Breast epithelium (tissue), 4 donors: Measurements from ENCODE around the gene MTF2. TPM values are rescaled to one million over a fixed set of nuclear protein-coding genes. Genes with fewer than 3 reads are reported as not detected.

ENCODE experiments used
- DNase-seq, 2 donors: peaks; one replicate each; pipeline ENCODE4 v3.0.0-alpha.2; 2019; ENCODE audit warnings: low spot score in 2 of 2
- H3K27ac ChIP-seq, 2 donors: fragments of 200-600 bp; sonication (generic) in 1 of 2; one replicate each; pipeline ENCODE4 v1.5.1; 2016 to 2019; ENCODE audit warnings: mild to moderate bottlenecking in 1 of 2
- H3K27me3 ChIP-seq, 2 donors: fragments of 200-600 bp; sonication (generic) in 1 of 2; one replicate each; pipeline versions ENCODE4 v1.5.1 to v1.6.0; 2017 to 2019; ENCODE audit warnings: control low read depth in 1 of 2, mild to moderate bottlenecking in 1 of 2
- H3K36me3 ChIP-seq: fragments of 200-600 bp; one replicate; pipeline ENCODE4 v1.5.1; 2019
- H3K4me1 ChIP-seq, 2 donors: fragments of 200-600 bp; sonication (generic); one replicate each; pipeline ENCODE4 v1.5.1; 2016 to 2019; ENCODE audit warnings: control low read depth in 1 of 2
- H3K4me3 ChIP-seq, 3 donors: fragments of 200-600 bp; sonication (generic); 1 replicate in 2 of 3; 2 replicates in 1 of 3; pipeline ENCODE4 v1.5.1; 2016 to 2019; ENCODE audit warnings: mild to moderate bottlenecking in 3 of 3, moderate library complexity in 2 of 3
- H3K9me3 ChIP-seq, 2 donors: fragments of 200-600 bp; sonication (generic) in 1 of 2; one replicate each; pipeline ENCODE4 v1.5.1; 2016 to 2019; ENCODE audit warnings: control low read depth in 1 of 2
- POLR2A ChIP-seq: fragments of 450-650 bp; IDR thresholded peaks from one replicate; pipeline ENCODE4 v1.6.1; 2016; ENCODE audit warnings: antibody characterized with exemption, mild to moderate bottlenecking, moderate library complexity
- POLR2AphosphoS5 ChIP-seq, 3 donors: sonication (generic); formaldehyde crosslinking; IDR thresholded peaks; one replicate each; pipeline ENCODE4 v1.6.1; 2017; ENCODE audit warnings: antibody characterized with exemption in 3 of 3
- intact Hi-C: fragments of 100-400 bp; cut with DNase I; formaldehyde crosslinking; loops from one replicate; pipeline ENCODE4 v1.15.1; 2023; ENCODE audit warnings: low total_unique reads
- total RNA-seq, 3 donors: library from RNA; depleted of rRNA; stranded (reverse); fragments of >200 nt; gene quantifications; one replicate each; pipeline ENCODE4 v1.1.0, GENCODE V29; 2016
- TF ChIP-seq, protein P1 (sequence below), 3 donors: fragments of 450-650 bp; IDR thresholded peaks; one replicate each; pipeline ENCODE4 v1.5.1; 2016 to 2017; ENCODE audit warnings: antibody characterized with exemption in 3 of 3, mild to moderate bottlenecking in 3 of 3, moderate library complexity in 3 of 3

MTF2 gene
- total RNA-seq, 3 donors from 2014 or later: 11.0 to 37.9 (median 32.1) TPM

- intact Hi-C loops: no loop called here
- Histone ChIP-seq H3K4me1 (no peaks in the 10 kb centered on the region), H3K36me3 (no peaks in the 10 kb centered on the region), H3K27me3 (no peaks in the 10 kb centered on the region), H3K27ac (peak overlapping the region in 1 of 2 donors; percentile 1), H3K9me3 (no peaks in the 10 kb centered on the region), H3K4me3 (peak overlapping the region in 2 of 3 donors; percentile 88 to 92)
- no peak for TF ChIP-seq POLR2AphosphoS5 (IDR thresholded peaks at IDR 0.05)
- TF ChIP-seq, protein P1, sequence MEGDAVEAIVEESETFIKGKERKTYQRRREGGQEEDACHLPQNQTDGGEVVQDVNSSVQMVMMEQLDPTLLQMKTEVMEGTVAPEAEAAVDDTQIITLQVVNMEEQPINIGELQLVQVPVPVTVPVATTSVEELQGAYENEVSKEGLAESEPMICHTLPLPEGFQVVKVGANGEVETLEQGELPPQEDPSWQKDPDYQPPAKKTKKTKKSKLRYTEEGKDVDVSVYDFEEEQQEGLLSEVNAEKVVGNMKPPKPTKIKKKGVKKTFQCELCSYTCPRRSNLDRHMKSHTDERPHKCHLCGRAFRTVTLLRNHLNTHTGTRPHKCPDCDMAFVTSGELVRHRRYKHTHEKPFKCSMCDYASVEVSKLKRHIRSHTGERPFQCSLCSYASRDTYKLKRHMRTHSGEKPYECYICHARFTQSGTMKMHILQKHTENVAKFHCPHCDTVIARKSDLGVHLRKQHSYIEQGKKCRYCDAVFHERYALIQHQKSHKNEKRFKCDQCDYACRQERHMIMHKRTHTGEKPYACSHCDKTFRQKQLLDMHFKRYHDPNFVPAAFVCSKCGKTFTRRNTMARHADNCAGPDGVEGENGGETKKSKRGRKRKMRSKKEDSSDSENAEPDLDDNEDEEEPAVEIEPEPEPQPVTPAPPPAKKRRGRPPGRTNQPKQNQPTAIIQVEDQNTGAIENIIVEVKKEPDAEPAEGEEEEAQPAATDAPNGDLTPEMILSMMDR (IDR thresholded peaks at IDR 0.05): no peak
- no peak for TF ChIP-seq POLR2A
- DNase-seq: no peak
Measured at GRCh38 chr1:93081716-93082115, 2.6 kb downstream of the MTF2 start.

GRCh38 chr1:93082313-93082712 is 3.2 kb downstream of the MTF2 start:
- Histone ChIP-seq H3K9me3 (no peaks in the 10 kb centered on the region), H3K4me1 (no peaks in the 10 kb centered on the region), H3K36me3 (no peaks in the 10 kb centered on the region), H3K4me3 (no peak overlapping the region), H3K27ac (no peak overlapping the region), H3K27me3 (no peaks in the 10 kb centered on the region)
- no peak for DNase-seq
- TF ChIP-seq POLR2AphosphoS5 (IDR thresholded peaks at IDR 0.05): no peak
- TF ChIP-seq POLR2A: no peak
- TF ChIP-seq, protein P1 (IDR thresholded peaks at IDR 0.05): no peak
- intact Hi-C loops: no loop called here

DNA sequence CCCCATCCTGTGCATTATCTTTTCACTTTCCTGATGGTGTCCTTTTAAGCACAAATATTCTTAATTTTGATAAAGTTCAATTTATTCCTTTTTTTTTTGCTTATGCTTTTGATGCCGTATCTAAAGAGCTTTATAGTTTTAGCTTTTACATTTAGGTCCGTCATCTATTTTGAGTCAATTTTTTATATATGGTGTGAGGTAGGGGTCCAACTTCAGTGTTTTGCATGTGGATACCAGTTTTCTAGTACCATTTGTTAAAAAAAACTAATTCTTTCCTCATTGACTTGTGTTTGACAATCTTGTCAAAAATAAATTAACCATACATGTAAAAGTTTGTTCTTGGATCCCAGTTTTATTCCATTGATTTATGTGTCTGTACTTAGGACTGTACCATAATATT is 4.9 kb downstream of the MTF2 start:
- no peak overlapping the region for H3K4me3 ChIP-seq
- no peak for DNase-seq
- no peaks in the 10 kb centered on the region for H3K36me3 ChIP-seq
- no peak overlapping the region for H3K27ac ChIP-seq
- H3K4me1 ChIP-seq: no peaks in the 10 kb centered on the region
- TF ChIP-seq, protein P1 (IDR thresholded peaks at IDR 0.05): no peak
- intact Hi-C loops: no loop called here
- H3K27me3 ChIP-seq: no peaks in the 10 kb centered on the region
- no peaks in the 10 kb centered on the region for H3K9me3 ChIP-seq

DNA sequence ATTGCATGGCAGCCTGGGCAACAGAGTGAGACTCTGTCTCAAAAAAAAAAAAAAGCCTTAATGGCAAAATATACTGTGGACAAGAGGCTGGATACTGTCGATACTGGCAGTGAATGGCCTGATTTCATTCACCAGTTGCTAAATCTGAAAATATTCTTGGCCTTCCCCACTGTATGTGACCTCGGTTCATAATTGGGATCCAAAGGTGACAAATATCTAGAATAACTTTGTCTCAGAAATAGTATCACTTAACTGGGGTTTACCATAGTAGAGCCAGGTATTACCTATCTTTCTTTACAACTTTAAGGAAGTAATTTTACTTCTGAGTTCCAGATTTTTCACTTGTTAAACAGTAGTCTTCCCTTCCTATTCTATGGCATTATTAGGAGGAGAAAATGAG is 8.4 kb downstream of the MTF2 start:
- intact Hi-C loops: no loop called here

GRCh38 chr1:93093332-93094006 is 14.4 kb downstream of the MTF2 start:
- H3K27ac ChIP-seq: no peak overlapping the region
- TF ChIP-seq POLR2A (no peak), POLR2AphosphoS5 (IDR thresholded peaks at IDR 0.05) (no peak)
- TF ChIP-seq, protein P1 (IDR thresholded peaks at IDR 0.05): no peak
- no peaks in the 10 kb centered on the region for H3K4me1 ChIP-seq
- no peak overlapping the region for H3K4me3 ChIP-seq
- H3K27me3 ChIP-seq: no peaks in the 10 kb centered on the region
- no peak for DNase-seq
- no peaks in the 10 kb centered on the region for H3K36me3 ChIP-seq
- H3K9me3 ChIP-seq: no peaks in the 10 kb centered on the region
- intact Hi-C loops: no loop called here

More for the DNA sequence above, 8.4 kb downstream of the MTF2 start:
- H3K4me1 ChIP-seq: no peaks in the 10 kb centered on the region
- H3K4me3 ChIP-seq: no peak overlapping the region
- no peak overlapping the region for H3K27ac ChIP-seq
- no peaks in the 10 kb centered on the region for H3K9me3 ChIP-seq
- TF ChIP-seq, protein P1 (IDR thresholded peaks at IDR 0.05): no peak
- TF ChIP-seq POLR2AphosphoS5 (IDR thresholded peaks at IDR 0.05) (no peak), POLR2A (no peak)
- no peak for DNase-seq
- H3K36me3 ChIP-seq: no peaks in the 10 kb centered on the region
- H3K27me3 ChIP-seq: no peaks in the 10 kb centered on the region
